GM21526 (cell line): ENCODE results near the gene CFAP57.

Source experiments
- ATAC-seq: cut with Tn5 transposase; IDR thresholded peaks from one replicate; pipeline ENCODE4 v1.9.1; 2021; ENCODE audit warnings: moderate library complexity; ENCODE audit not compliant: unreplicated experiment, low FRiP score

The CFAP57 gene

GRCh38 chr1:43274125-43274803, 102.1 kb downstream of the CFAP57 start:
- no peak for ATAC-seq

- no peak for ATAC-seq
These were observed 102.7 kb downstream of the CFAP57 start for GRCh38 chr1:43274804-43275180.

- ATAC-seq: no peak
These were observed 103.9 kb downstream of the CFAP57 start for GRCh38 chr1:43275826-43276620.

- ATAC-seq: no peak
These were observed 104.5 kb downstream of the CFAP57 start for GRCh38 chr1:43276673-43277072.

- no peak for ATAC-seq
These were observed 105.2 kb downstream of the CFAP57 start for GRCh38 chr1:43277116-43277876.

GRCh38 chr1:43279161-43279560, 107.0 kb downstream of the CFAP57 start:
- ATAC-seq: no peak

- no peak for ATAC-seq
These were observed 107.5 kb downstream of the CFAP57 start for GRCh38 chr1:43279666-43280065.

- ATAC-seq: no peak
These were observed 108.6 kb downstream of the CFAP57 start for GRCh38 chr1:43280692-43281091.

- no peak for ATAC-seq
These were observed 110.4 kb downstream of the CFAP57 start for GRCh38 chr1:43282220-43283195.

- ATAC-seq: no peak
These were observed 111.9 kb downstream of the CFAP57 start for GRCh38 chr1:43284065-43284464.

GRCh38 chr1:43284546-43285110, 112.5 kb downstream of the CFAP57 start:
- ATAC-seq: no peak

GRCh38 chr1:43285269-43285990, 113.3 kb downstream of the CFAP57 start, which contains the start of gene C1orf210:
Gene C1orf210 (minus strand): TSS chr1:43285581. CDS start chr1:43283270, 2,311 bp downstream.
- ATAC-seq: no peak

GRCh38 chr1:43286115-43286514, 114.0 kb downstream of the CFAP57 start:
- no peak for ATAC-seq

- ATAC-seq: no peak
These were observed 114.4 kb downstream of the CFAP57 start for GRCh38 chr1:43286533-43286932.

GRCh38 chr1:43288058-43288784, 116.1 kb downstream of the CFAP57 start:
- no peak for ATAC-seq

- no peak for ATAC-seq
These were observed 116.9 kb downstream of the CFAP57 start for GRCh38 chr1:43288785-43289706.

- no peak for ATAC-seq
These were observed 120.1 kb downstream of the CFAP57 start for GRCh38 chr1:43292216-43292615.
